ENCODE data around the gene C4BPA. TPM values are rescaled to one million over a fixed set of nuclear protein-coding genes. Genes with fewer than 3 reads are reported as not detected.

The C4BPA gene
- polyA plus RNA-seq, 2 of the 4 experiments (the other 2 are of a cell fraction), result 0.92 to 3.6 TPM

- POLR2A ChIA-PET, result interaction anchor here (1.5 kb wide), 1 partner anchor 240 kb away, joined by 4 read pairs; the partner anchor contains the start of gene CD55
- CTCF ChIA-PET, result interaction anchor here (3.9 to 8.4 kb wide), 3 partner anchors 33 to 417 kb away, joined by 17 to 94 read pairs (median 44); no protein-coding TSS in a partner anchor
- DNase-seq (ENCODE audit: low read depth in 1 of 2, low spot score in 1 of 2), result no peak
- H3K4me1 ChIP-seq, result peaks cover 28% of the 10 kb centered on the region
- H3K9me3 ChIP-seq, result no peaks in the 10 kb centered on the region
- peak; percentile 89 for TF ChIP-seq MAFK (IDR thresholded peaks at IDR 0.05; ENCODE audit: partially characterized antibody)
- no peak for TF ChIP-seq CBX2 (IDR thresholded peaks at IDR 0.05; ENCODE audit: borderline replicate concordance, low read depth)
- WGBS (ENCODE audit: missing lambda C conversion rate), result 53% methylated on average over 2 of the region's 2 CpGs
- no peak overlapping the region; the same call in 2 of the 3 replicates for H3K4me2 ChIP-seq
- ATAC-seq, result no peak
- no peak overlapping the region for H3K27ac ChIP-seq
- no peak overlapping the region for H3K4me3 ChIP-seq
- FAIRE-seq, result no peak
Observed at GRCh38 chr1:207081806-207082205, 22.2 kb upstream of the C4BPA start.

- DNase-seq (ENCODE audit: low read depth in 1 of 2, low spot score in 1 of 2) (no peak), FAIRE-seq (no peak), ATAC-seq (peak in 1 of 2 experiments; percentile 31; a peak in 3 of 6 replicates)
- Histone ChIP-seq H3K9me3 (no peaks in the 10 kb centered on the region), H3K27ac (0 out of 6 replicates have a peak overlapping the region, but pooled peaks of 1 of the 2 experiments have one; percentile 3), H3K4me1 (peaks cover 41% of the 10 kb centered on the region), H3K4me3 (no peak overlapping the region), H3K4me2 (peak overlapping the region; percentile 14; the same call in 1 of the 3 replicates)
- TF ChIP-seq POLR2AphosphoS2 (conservative IDR thresholded peaks at IDR 0.05; ENCODE audit: low read length) (no peak), HOXB5 (CRISPR knock-in tag; IDR thresholded peaks at IDR 0.05) (no peak), NFE2L2 (conservative IDR thresholded peaks at IDR 0.05; ENCODE audit: low read length) (no peak)
- CTCF ChIA-PET, result interaction anchor here (0.6 to 8.4 kb wide), 34 partner anchors 9 to 436 kb away, joined by 3 to 94 read pairs (median 4); partner anchors contain the start of genes C4BPA and PFKFB2
- POLR2A ChIA-PET, result interaction anchor here (1.5 to 2.2 kb wide), 2 partner anchors 31 to 237 kb away, joined by 4 to 8 read pairs; partner anchors contain the start of genes CD55 and PFKFB2
- WGBS (ENCODE audit: missing lambda C conversion rate), result 34% methylated on average over 2 of the region's 2 CpGs
Observed at GRCh38 chr1:207084232-207084631, 19.8 kb upstream of the C4BPA start.

GRCh38 chr1:207084701-207085180, 19.3 kb upstream of the C4BPA start:
- H3K4me2 ChIP-seq, result peak overlapping the region; percentile 14; the same call in 1 of the 3 replicates
- no peaks in the 10 kb centered on the region for H3K9me3 ChIP-seq
- peak; percentile 84 to 93 for ATAC-seq
- H3K4me1 ChIP-seq, result peaks cover 43% of the 10 kb centered on the region
- no peak overlapping the region for H3K27ac ChIP-seq
- ChIA-PET CTCF (interaction anchor here (0.6 to 8.4 kb wide), 35 partner anchors 9 to 436 kb away, joined by 3 to 94 read pairs (median 4); partner anchors contain the start of genes C4BPA and PFKFB2), POLR2A (interaction anchor here (1.5 to 2.2 kb wide), 2 partner anchors 32 to 237 kb away, joined by 4 to 8 read pairs; partner anchors contain the start of genes CD55 and PFKFB2)
- TF ChIP-seq CHD2 (IDR thresholded peaks at IDR 0.05; ENCODE audit: low read length, partially characterized antibody), result no peak
- no peak for TF ChIP-seq NPAS2 (CRISPR knock-in tag; IDR thresholded peaks at IDR 0.05; ENCODE audit: borderline replicate concordance)
- TF ChIP-seq, protein P1, sequence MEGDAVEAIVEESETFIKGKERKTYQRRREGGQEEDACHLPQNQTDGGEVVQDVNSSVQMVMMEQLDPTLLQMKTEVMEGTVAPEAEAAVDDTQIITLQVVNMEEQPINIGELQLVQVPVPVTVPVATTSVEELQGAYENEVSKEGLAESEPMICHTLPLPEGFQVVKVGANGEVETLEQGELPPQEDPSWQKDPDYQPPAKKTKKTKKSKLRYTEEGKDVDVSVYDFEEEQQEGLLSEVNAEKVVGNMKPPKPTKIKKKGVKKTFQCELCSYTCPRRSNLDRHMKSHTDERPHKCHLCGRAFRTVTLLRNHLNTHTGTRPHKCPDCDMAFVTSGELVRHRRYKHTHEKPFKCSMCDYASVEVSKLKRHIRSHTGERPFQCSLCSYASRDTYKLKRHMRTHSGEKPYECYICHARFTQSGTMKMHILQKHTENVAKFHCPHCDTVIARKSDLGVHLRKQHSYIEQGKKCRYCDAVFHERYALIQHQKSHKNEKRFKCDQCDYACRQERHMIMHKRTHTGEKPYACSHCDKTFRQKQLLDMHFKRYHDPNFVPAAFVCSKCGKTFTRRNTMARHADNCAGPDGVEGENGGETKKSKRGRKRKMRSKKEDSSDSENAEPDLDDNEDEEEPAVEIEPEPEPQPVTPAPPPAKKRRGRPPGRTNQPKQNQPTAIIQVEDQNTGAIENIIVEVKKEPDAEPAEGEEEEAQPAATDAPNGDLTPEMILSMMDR (IDR thresholded peaks at IDR 0.05), result peak; percentile 66
- TF ChIP-seq KDM5A (IDR thresholded peaks at IDR 0.05), result no peak
- no peak for TF ChIP-seq ATOH8 (CRISPR knock-in tag; IDR thresholded peaks at IDR 0.05; ENCODE audit: low read depth)
- no peak for TF ChIP-seq CBX2 (IDR thresholded peaks at IDR 0.05; ENCODE audit: borderline replicate concordance, low read depth)
- no peak for TF ChIP-seq HEYL (CRISPR knock-in tag; IDR thresholded peaks at IDR 0.05)
- TF ChIP-seq CEBPB (IDR thresholded peaks at IDR 0.05), result no peak
- TF ChIP-seq HDAC2 (IDR thresholded peaks at IDR 0.05), result no peak
- TF ChIP-seq RAD21 (conservative IDR thresholded peaks at IDR 0.05 in 1 of 2, IDR thresholded peaks at IDR 0.05 in 1 of 2), result peak; percentile 77 to 85
- TF ChIP-seq, protein P2, sequence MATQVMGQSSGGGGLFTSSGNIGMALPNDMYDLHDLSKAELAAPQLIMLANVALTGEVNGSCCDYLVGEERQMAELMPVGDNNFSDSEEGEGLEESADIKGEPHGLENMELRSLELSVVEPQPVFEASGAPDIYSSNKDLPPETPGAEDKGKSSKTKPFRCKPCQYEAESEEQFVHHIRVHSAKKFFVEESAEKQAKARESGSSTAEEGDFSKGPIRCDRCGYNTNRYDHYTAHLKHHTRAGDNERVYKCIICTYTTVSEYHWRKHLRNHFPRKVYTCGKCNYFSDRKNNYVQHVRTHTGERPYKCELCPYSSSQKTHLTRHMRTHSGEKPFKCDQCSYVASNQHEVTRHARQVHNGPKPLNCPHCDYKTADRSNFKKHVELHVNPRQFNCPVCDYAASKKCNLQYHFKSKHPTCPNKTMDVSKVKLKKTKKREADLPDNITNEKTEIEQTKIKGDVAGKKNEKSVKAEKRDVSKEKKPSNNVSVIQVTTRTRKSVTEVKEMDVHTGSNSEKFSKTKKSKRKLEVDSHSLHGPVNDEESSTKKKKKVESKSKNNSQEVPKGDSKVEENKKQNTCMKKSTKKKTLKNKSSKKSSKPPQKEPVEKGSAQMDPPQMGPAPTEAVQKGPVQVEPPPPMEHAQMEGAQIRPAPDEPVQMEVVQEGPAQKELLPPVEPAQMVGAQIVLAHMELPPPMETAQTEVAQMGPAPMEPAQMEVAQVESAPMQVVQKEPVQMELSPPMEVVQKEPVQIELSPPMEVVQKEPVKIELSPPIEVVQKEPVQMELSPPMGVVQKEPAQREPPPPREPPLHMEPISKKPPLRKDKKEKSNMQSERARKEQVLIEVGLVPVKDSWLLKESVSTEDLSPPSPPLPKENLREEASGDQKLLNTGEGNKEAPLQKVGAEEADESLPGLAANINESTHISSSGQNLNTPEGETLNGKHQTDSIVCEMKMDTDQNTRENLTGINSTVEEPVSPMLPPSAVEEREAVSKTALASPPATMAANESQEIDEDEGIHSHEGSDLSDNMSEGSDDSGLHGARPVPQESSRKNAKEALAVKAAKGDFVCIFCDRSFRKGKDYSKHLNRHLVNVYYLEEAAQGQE (IDR thresholded peaks at IDR 0.05), result no peak
- TF ChIP-seq MAFK (IDR thresholded peaks at IDR 0.05; ENCODE audit: partially characterized antibody), result no peak
- peak; percentile 93 for TF ChIP-seq SMC3 (IDR thresholded peaks at IDR 0.05)
- TF ChIP-seq RNF2 (IDR thresholded peaks at IDR 0.05; ENCODE audit: borderline replicate concordance, low read depth), result no peak
- TF ChIP-seq ZNF302 (CRISPR knock-in tag; IDR thresholded peaks at IDR 0.05), result no peak
- TF ChIP-seq, protein P3, sequence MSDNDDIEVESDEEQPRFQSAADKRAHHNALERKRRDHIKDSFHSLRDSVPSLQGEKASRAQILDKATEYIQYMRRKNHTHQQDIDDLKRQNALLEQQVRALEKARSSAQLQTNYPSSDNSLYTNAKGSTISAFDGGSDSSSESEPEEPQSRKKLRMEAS (IDR thresholded peaks at IDR 0.05), result peak; percentile 26; the same call in 1 of the 2 replicates
- no peak for TF ChIP-seq PBX3 (IDR thresholded peaks at IDR 0.05)
- FAIRE-seq, result peak; percentile 59
- DNase-seq (ENCODE audit: low read depth in 1 of 2, low spot score in 1 of 2), result peak; percentile 71 to 75
- 20% methylated on average over 8 of the region's 8 CpGs for WGBS (ENCODE audit: missing lambda C conversion rate)
- H3K4me3 ChIP-seq, result no peak overlapping the region
